T47D (cell line): ENCODE data around the gene DISP3.

Experiments
- DNase-seq, 2 experiments: peaks; one replicate each; pipeline versions ENCODE4 v3.0.0 to v3.0.0-alpha.2; 2011 to 2012; ENCODE audit warnings: low read depth in 1 of 2, low spot score in 1 of 2
- JUND ChIP-seq: IDR thresholded peaks from 2 replicates; pipeline ENCODE4 v1.6.1; 2012; ENCODE audit warnings: low read depth
- in situ Hi-C: cut with HindIII; loops from 2 replicates; pipeline ENCODE4 v1.10.0; 2016; ENCODE audit warnings: low sequenced_read_pairs, low pct_unique_long_range_greater_than_20kb

DISP3 gene

GRCh38 chr1:11444907-11445306 is 34.0 kb upstream of the DISP3 start:
- TF ChIP-seq JUND = no peak
- DNase-seq = no peak
- in situ Hi-C loops = no loop called here

GRCh38 chr1:11447903-11448302 is 31.1 kb upstream of the DISP3 start:
- no peak for TF ChIP-seq JUND
- no peak for DNase-seq
- in situ Hi-C loops = no loop called here

GRCh38 chr1:11448373-11449099 is 30.4 kb upstream of the DISP3 start:
- no peak for DNase-seq
- no peak for TF ChIP-seq JUND
- in situ Hi-C loops = no loop called here

GRCh38 chr1:11449100-11449403 is 29.9 kb upstream of the DISP3 start:
- in situ Hi-C loops = no loop called here

GRCh38 chr1:11450310-11450709 is 28.6 kb upstream of the DISP3 start:
- no peak for DNase-seq
- in situ Hi-C loops = no loop called here
- no peak for TF ChIP-seq JUND

More at GRCh38 chr1:11449100-11449403, 29.9 kb upstream of the DISP3 start:
- no peak for TF ChIP-seq JUND
- DNase-seq = no peak

GRCh38 chr1:11453742-11454491 is 25.0 kb upstream of the DISP3 start:
- no peak for TF ChIP-seq JUND
- in situ Hi-C loops = no loop called here
- no peak for DNase-seq

GRCh38 chr1:11455967-11456570 is 22.9 kb upstream of the DISP3 start:
- in situ Hi-C loops = no loop called here
- no peak for TF ChIP-seq JUND
- no peak for DNase-seq

GRCh38 chr1:11456965-11457364 is 22.0 kb upstream of the DISP3 start:
- TF ChIP-seq JUND = no peak
- no peak for DNase-seq
- in situ Hi-C loops = no loop called here

GRCh38 chr1:11458811-11459275 is 20.1 kb upstream of the DISP3 start:
- in situ Hi-C loops = no loop called here
- DNase-seq = no peak
- TF ChIP-seq JUND = no peak

GRCh38 chr1:11461531-11462137 is 17.3 kb upstream of the DISP3 start:
- no peak for TF ChIP-seq JUND
- no peak for DNase-seq
- in situ Hi-C loops = no loop called here

GRCh38 chr1:11462224-11462923 is 16.6 kb upstream of the DISP3 start:
- in situ Hi-C loops = no loop called here
- no peak for TF ChIP-seq JUND

GRCh38 chr1:11463177-11463576 is 15.8 kb upstream of the DISP3 start:
- DNase-seq = peak in 1 of 2 experiments; percentile 34
- TF ChIP-seq JUND = no peak
- in situ Hi-C loops = no loop called here

More at GRCh38 chr1:11462224-11462923, 16.6 kb upstream of the DISP3 start:
- DNase-seq = no peak

- in situ Hi-C loops = no loop called here
- TF ChIP-seq JUND = no peak
- DNase-seq = no peak
Observed at GRCh38 chr1:11465307-11465706, 13.6 kb upstream of the DISP3 start.
